SK-N-SH (cell line): ENCODE measurements around the gene ZDHHC14. TPM values are rescaled to one million over a fixed set of nuclear protein-coding genes. Genes with fewer than 3 reads are reported as not detected.

Experiments used
- CTCF ChIA-PET: fragments of 300-600, 350-600 bp; formaldehyde crosslinking; extraction: SDS; loops from one replicate; lab custom pipeline; 2021; lab: Yijun Ruan, JAX
- POLR2A ChIA-PET: fragments of 350-600 bp; sonication (Branson Sonifier 250); formaldehyde crosslinking; extraction: SDS; loops from one replicate; lab custom pipeline; 2020; ENCODE audit warnings: antibody characterized with exemption, inconsistent platforms; lab: Yijun Ruan, JAX
- DNase-seq: peaks from one replicate; pipeline ENCODE4 v3.0.0; 2012
- H2AFZ ChIP-seq: fragments of 200-600 bp; sonication (generic); 2 replicates; pipeline ENCODE4 v1.8.1; 2016; ENCODE audit warnings: antibody characterized with exemption, mild to moderate bottlenecking, low read depth
- H3F3A ChIP-seq: fragments of 200-600 bp; sonication (generic); replicated peaks from 2 replicates; pipeline ENCODE3; 2016; ENCODE audit warnings: antibody characterized with exemption, mild to moderate bottlenecking; ENCODE audit not compliant: insufficient read depth
- H3K27ac ChIP-seq, 2 experiments: fragments of 200-500 bp in 1 of 2; fragments of 200-600 bp in 1 of 2; sonication (Bioruptor generic) in 1 of 2; sonication (generic), shearing (Covaris generic) in 1 of 2; 2 replicates each; pipeline versions ENCODE4 v1.5.1 to v1.6.1; 2014 to 2016; ENCODE audit warnings: low read depth in 2 of 2, inconsistent platforms in 1 of 2, low read length in 1 of 2, mild to moderate bottlenecking in 1 of 2, mixed read lengths in 1 of 2
- H3K27me3 ChIP-seq: fragments of 200-600 bp; sonication (generic), shearing (Covaris generic); 2 replicates; pipeline ENCODE4 v1.6.1; 2016; ENCODE audit warnings: mixed run types; ENCODE audit not compliant: insufficient read depth
- H3K36me3 ChIP-seq, 2 experiments: fragments of 200-500 bp in 1 of 2; fragments of 200-600 bp in 1 of 2; sonication (Bioruptor generic) in 1 of 2; sonication (generic) in 1 of 2; replicated peaks in 1 of 2; 2 replicates each; pipeline versions ENCODE3 to v1.5.1; 2014 to 2016; ENCODE audit warnings: low read length in 1 of 2, mild to moderate bottlenecking in 1 of 2; ENCODE audit not compliant: insufficient read depth in 2 of 2, control insufficient read depth in 1 of 2
- H3K4me1 ChIP-seq, 2 experiments: fragments of 200-500 bp in 1 of 2; fragments of 200-600 bp in 1 of 2; sonication (Bioruptor generic) in 1 of 2; sonication (generic), shearing (Covaris generic) in 1 of 2; 2 replicates each; pipeline versions ENCODE4 v1.5.1 to v1.6.1; 2014 to 2016; ENCODE audit warnings: low read depth in 1 of 2, low read length in 1 of 2, mixed run types in 1 of 2; ENCODE audit not compliant: insufficient read depth in 2 of 2, control insufficient read depth in 1 of 2
- H3K4me2 ChIP-seq: fragments of 200-600 bp; sonication (generic), shearing (Covaris generic); 2 replicates; pipeline ENCODE4 v1.6.1; 2017; ENCODE audit warnings: mixed run types
- H3K4me3 ChIP-seq, 2 experiments: fragments of 200-500 bp in 1 of 2; fragments of 200-600 bp in 1 of 2; sonication (Bioruptor generic) in 1 of 2; sonication (generic), shearing (Covaris generic) in 1 of 2; 2 replicates each; pipeline versions ENCODE4 v1.5.1 to v1.8.1; 2014 to 2016; ENCODE audit warnings: low read depth in 2 of 2, inconsistent platforms in 1 of 2, low read length in 1 of 2, mild to moderate bottlenecking in 1 of 2, mixed read lengths in 1 of 2, moderate library complexity in 1 of 2
- H3K79me2 ChIP-seq: fragments of 200-600 bp; sonication (generic); 2 replicates; pipeline ENCODE4 v1.8.1; 2017; ENCODE audit warnings: mild to moderate bottlenecking; ENCODE audit not compliant: insufficient read depth
- H3K9ac ChIP-seq: fragments of 200-600 bp; sonication (generic); 2 replicates; pipeline ENCODE4 v1.6.1; 2017; ENCODE audit warnings: mixed run types
- H3K9me2 ChIP-seq: fragments of 200-600 bp; sonication (generic); 2 replicates; pipeline ENCODE4 v1.6.1; 2017; ENCODE audit warnings: mixed run types
- H3K9me3 ChIP-seq: fragments of 200-600 bp; sonication (generic); 2 replicates; pipeline ENCODE4 v1.6.1; 2017; ENCODE audit warnings: mixed run types, mild to moderate bottlenecking, moderate library complexity
- H4K20me1 ChIP-seq: fragments of 200-600 bp; sonication (generic); 2 replicates; pipeline ENCODE4 v1.6.1; 2017; ENCODE audit warnings: mild to moderate bottlenecking, mixed run types; ENCODE audit not compliant: insufficient read depth
- FOSL2 ChIP-seq: IDR thresholded peaks from 2 replicates; pipeline ENCODE4 v1.4.0; 2012; ENCODE audit warnings: low read depth, mild to moderate bottlenecking, moderate library complexity, borderline replicate concordance
- MEF2A ChIP-seq: IDR thresholded peaks from 2 replicates; pipeline ENCODE4 v1.4.0; 2012; ENCODE audit warnings: low read depth, borderline replicate concordance
- WGBS: methylation state at CpG from one replicate; pipeline ENCODE4 v1.1.6; 2017; ENCODE audit warnings: low lambda C conversion rate; 5-methylcytosine and 5-hydroxymethylcytosine counted together
- polyA plus RNA-seq, 3 experiments: library from polyadenylated mRNA; depleted of rRNA; stranded (reverse); fragments of >200 nt; gene quantifications; 2 replicates each; pipeline ENCODE4 v1.2.3, GENCODE V29; 2012
- TF ChIP-seq, protein P1 (sequence below): IDR thresholded peaks from 2 replicates; pipeline ENCODE4 v1.6.1; 2012; ENCODE audit warnings: mild to moderate bottlenecking, low read depth, low read length, moderate library complexity
- TF ChIP-seq, protein P2 (sequence below): IDR thresholded peaks from 2 replicates; pipeline ENCODE4 v1.4.0; 2012; ENCODE audit warnings: low read depth, borderline replicate concordance

Gene ZDHHC14
- polyA plus RNA-seq, 1 of the 3 experiments (the other 2 are of a cell fraction) = 5.4 TPM

DNA sequence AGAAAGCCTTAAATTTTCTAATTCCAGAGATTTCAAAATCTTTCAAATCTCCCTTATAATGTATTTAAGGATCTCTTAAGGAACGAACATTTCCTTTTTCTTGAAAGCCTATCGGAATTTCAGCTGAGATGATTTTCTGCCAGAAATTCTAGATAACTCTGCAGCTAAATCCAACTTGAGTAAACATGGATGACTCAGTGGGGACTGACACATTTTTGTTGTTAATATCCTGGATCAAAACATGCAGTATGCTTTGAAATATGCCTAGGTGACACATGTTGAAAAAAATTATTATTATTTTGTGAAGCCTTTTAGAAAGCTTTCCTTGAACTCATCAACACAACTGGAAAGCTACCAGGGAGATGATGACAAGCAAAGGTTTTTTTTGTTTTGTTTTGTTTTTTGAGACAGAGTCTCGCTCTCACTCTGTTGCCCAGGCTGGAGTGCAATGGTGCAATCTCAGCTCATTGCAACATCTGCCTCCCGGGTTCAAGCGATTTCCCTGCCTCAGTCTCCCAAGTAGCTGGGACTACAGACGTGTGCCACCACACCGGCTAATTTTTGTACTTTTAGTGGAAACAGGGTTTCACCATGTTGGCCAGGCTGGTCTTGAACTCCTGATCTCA lies 302.0 kb downstream of the ZDHHC14 start:
- H3K4me3 ChIP-seq = no peak overlapping the region
- 58% methylated on average over 5 of the region's 7 CpGs for WGBS
- no peak for DNase-seq
- no peak overlapping the region for H3K9ac ChIP-seq
- H3K27me3 ChIP-seq = no peaks in the 10 kb centered on the region
- peaks cover 0 to 3% of the 10 kb centered on the region in 2 experiments; a peak in 1 of 4 replicates for H3K4me1 ChIP-seq
- no peak overlapping the region for H2AFZ ChIP-seq
- H3K79me2 ChIP-seq = no peaks in the 10 kb centered on the region
- POLR2A ChIA-PET = no interaction called here
- no peak overlapping the region for H3K27ac ChIP-seq
- 0 out of 2 replicates have a peak, but pooled peaks have one; percentile 8 for TF ChIP-seq FOSL2
- no peak for TF ChIP-seq MEF2A
- H3K9me3 ChIP-seq = no peaks in the 10 kb centered on the region
- H3K4me2 ChIP-seq = no peak overlapping the region
- H3F3A ChIP-seq = no peaks in the 10 kb centered on the region
- no peaks in the 10 kb centered on the region for H3K9me2 ChIP-seq
- CTCF ChIA-PET = interaction anchor here (1.0 to 10.3 kb wide), 2 partner anchors 15 to 74 kb away, joined by 3 to 66 read pairs; no protein-coding TSS in a partner anchor
- no peaks in the 10 kb centered on the region for H3K36me3 ChIP-seq
- H4K20me1 ChIP-seq = no peaks in the 10 kb centered on the region

DNA sequence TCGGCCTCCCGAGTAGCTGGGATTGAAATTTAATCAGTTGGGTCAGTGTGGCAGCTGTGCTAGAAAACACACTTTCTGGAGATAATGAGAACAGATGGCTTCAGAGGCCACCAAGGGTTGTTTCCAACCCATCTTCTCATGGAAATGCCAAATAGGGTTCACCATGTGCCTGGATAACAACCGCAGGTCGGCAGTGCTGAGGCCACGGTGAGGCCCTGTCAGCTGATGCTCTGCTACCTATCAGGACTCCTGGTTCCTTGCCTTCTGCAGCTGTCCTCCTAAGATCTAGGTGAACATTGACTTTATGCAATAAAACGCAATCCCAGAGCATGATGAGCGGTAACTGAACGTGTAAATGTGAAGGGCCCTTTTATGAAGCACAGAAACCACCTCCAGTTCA lies 302.7 kb downstream of the ZDHHC14 start:
- no peak overlapping the region for H3K4me3 ChIP-seq

More for the DNA sequence above, 302.7 kb downstream of the ZDHHC14 start:
- Histone ChIP-seq H2AFZ (no peak overlapping the region), H3K9ac (no peak overlapping the region), H3K9me2 (no peaks in the 10 kb centered on the region), H3K27me3 (no peaks in the 10 kb centered on the region)
- ChIA-PET CTCF (interaction anchor here (0.7 to 10.3 kb wide), 3 partner anchors 9 to 74 kb away, joined by 3 to 66 read pairs (median 3); no protein-coding TSS in a partner anchor), POLR2A (no interaction called here)
- WGBS = 79% methylated on average over 6 of the region's 8 CpGs
- no peak for DNase-seq
- TF ChIP-seq, protein P1, sequence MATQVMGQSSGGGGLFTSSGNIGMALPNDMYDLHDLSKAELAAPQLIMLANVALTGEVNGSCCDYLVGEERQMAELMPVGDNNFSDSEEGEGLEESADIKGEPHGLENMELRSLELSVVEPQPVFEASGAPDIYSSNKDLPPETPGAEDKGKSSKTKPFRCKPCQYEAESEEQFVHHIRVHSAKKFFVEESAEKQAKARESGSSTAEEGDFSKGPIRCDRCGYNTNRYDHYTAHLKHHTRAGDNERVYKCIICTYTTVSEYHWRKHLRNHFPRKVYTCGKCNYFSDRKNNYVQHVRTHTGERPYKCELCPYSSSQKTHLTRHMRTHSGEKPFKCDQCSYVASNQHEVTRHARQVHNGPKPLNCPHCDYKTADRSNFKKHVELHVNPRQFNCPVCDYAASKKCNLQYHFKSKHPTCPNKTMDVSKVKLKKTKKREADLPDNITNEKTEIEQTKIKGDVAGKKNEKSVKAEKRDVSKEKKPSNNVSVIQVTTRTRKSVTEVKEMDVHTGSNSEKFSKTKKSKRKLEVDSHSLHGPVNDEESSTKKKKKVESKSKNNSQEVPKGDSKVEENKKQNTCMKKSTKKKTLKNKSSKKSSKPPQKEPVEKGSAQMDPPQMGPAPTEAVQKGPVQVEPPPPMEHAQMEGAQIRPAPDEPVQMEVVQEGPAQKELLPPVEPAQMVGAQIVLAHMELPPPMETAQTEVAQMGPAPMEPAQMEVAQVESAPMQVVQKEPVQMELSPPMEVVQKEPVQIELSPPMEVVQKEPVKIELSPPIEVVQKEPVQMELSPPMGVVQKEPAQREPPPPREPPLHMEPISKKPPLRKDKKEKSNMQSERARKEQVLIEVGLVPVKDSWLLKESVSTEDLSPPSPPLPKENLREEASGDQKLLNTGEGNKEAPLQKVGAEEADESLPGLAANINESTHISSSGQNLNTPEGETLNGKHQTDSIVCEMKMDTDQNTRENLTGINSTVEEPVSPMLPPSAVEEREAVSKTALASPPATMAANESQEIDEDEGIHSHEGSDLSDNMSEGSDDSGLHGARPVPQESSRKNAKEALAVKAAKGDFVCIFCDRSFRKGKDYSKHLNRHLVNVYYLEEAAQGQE = no peak
- TF ChIP-seq, protein P2, sequence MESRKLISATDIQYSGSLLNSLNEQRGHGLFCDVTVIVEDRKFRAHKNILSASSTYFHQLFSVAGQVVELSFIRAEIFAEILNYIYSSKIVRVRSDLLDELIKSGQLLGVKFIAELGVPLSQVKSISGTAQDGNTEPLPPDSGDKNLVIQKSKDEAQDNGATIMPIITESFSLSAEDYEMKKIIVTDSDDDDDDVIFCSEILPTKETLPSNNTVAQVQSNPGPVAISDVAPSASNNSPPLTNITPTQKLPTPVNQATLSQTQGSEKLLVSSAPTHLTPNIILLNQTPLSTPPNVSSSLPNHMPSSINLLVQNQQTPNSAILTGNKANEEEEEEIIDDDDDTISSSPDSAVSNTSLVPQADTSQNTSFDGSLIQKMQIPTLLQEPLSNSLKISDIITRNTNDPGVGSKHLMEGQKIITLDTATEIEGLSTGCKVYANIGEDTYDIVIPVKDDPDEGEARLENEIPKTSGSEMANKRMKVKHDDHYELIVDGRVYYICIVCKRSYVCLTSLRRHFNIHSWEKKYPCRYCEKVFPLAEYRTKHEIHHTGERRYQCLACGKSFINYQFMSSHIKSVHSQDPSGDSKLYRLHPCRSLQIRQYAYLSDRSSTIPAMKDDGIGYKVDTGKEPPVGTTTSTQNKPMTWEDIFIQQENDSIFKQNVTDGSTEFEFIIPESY = no peak
- TF ChIP-seq, all 33 proteins: peak for 0
- Histone ChIP-seq H3K36me3 (no peaks in the 10 kb centered on the region), H3F3A (no peaks in the 10 kb centered on the region), H3K27ac (no peak overlapping the region), H4K20me1 (no peaks in the 10 kb centered on the region), H3K4me1 (peaks cover 0 to 3% of the 10 kb centered on the region in 2 experiments; a peak in 1 of 4 replicates), H3K9me3 (no peaks in the 10 kb centered on the region), H3K4me2 (no peak overlapping the region), H3K79me2 (no peaks in the 10 kb centered on the region)
